Suprapubic skin (tissue), 4 donors: ENCODE data around the gene TSR3. TPM values are rescaled to one million over a fixed set of nuclear protein-coding genes. Genes with fewer than 3 reads are reported as not detected.

Experiments used
- DNase-seq, 2 donors: peaks; one replicate each; pipeline ENCODE4 v3.0.0-alpha.2; 2019; ENCODE audit warnings: low spot score in 2 of 2
- H3K27ac ChIP-seq: fragments of 200-600 bp; sonication (generic); one replicate; pipeline ENCODE4 v1.5.1; 2019
- H3K27me3 ChIP-seq: fragments of 200-600 bp; sonication (generic); one replicate; pipeline ENCODE4 v1.5.1; 2019
- H3K36me3 ChIP-seq: fragments of 200-600 bp; sonication (generic); one replicate; pipeline ENCODE4 v1.5.1; 2019
- H3K4me1 ChIP-seq: fragments of 200-600 bp; sonication (generic); one replicate; pipeline ENCODE4 v1.5.1; 2019
- H3K4me3 ChIP-seq: fragments of 200-600 bp; sonication (generic); one replicate; pipeline ENCODE4 v1.5.1; 2019; ENCODE audit warnings: mild to moderate bottlenecking
- H3K9me3 ChIP-seq: fragments of 200-600 bp; sonication (generic); one replicate; pipeline ENCODE4 v1.5.1; 2019
- CTCF ChIP-seq, 2 donors: fragments of 200-600 bp in 1 of 2; fragments of 450-650 bp in 1 of 2; sonication (generic) in 1 of 2; IDR thresholded peaks; one replicate each; pipeline ENCODE4 v1.5.1; 2016 to 2019; ENCODE audit warnings: antibody characterized with exemption in 2 of 2, mild to moderate bottlenecking in 1 of 2, moderate library complexity in 1 of 2
- EP300 ChIP-seq: sonication (generic); formaldehyde crosslinking; IDR thresholded peaks from one replicate; pipeline ENCODE4 v1.6.1; 2017; ENCODE audit warnings: antibody characterized with exemption
- POLR2A ChIP-seq, 2 donors: fragments of 450-650 bp; IDR thresholded peaks; one replicate each; pipeline ENCODE4 v1.6.1; 2017; ENCODE audit warnings: antibody characterized with exemption in 2 of 2, mild to moderate bottlenecking in 2 of 2, moderate library complexity in 2 of 2
- POLR2AphosphoS5 ChIP-seq, 3 donors: sonication (generic); formaldehyde crosslinking; IDR thresholded peaks; one replicate each; pipeline ENCODE4 v1.6.1; 2017; ENCODE audit warnings: antibody characterized with exemption in 3 of 3
- WGBS: methylation state at CpG from one replicate; pipeline ENCODE4 v1.1.5; 2018; 5-methylcytosine and 5-hydroxymethylcytosine counted together
- total RNA-seq, 4 donors: library from RNA; depleted of rRNA; stranded (reverse); fragments of >200 nt; gene quantifications; one replicate each; pipeline ENCODE4 v1.1.0, GENCODE V29; 2016

Gene TSR3
- total RNA-seq, 4 donors from 2014 or later, result 48.5 to 70.2 (median 62.1) TPM

GRCh38 chr16:1299868-1300203 is 51.8 kb downstream of the TSR3 start:
- 59% methylated on average over 12 of the region's 12 CpGs for WGBS
- Histone ChIP-seq H3K4me3 (no peak overlapping the region), H3K27me3 (peaks cover 51% of the 10 kb centered on the region)

More at GRCh38 chr16:1299868-1300203, 51.8 kb downstream of the TSR3 start:
- Histone ChIP-seq H3K4me1 (peaks cover 25% of the 10 kb centered on the region), H3K27ac (no peak overlapping the region), H3K9me3 (no peaks in the 10 kb centered on the region), H3K36me3 (no peaks in the 10 kb centered on the region)
- DNase-seq, result no peak
- TF ChIP-seq CTCF (IDR thresholded peaks at IDR 0.05) (no peak), POLR2AphosphoS5 (IDR thresholded peaks at IDR 0.05) (no peak), POLR2A (IDR thresholded peaks at IDR 0.05) (no peak), EP300 (no peak)

Other genes with a start within 250 kb of the TSR3 start
- 100 to 1,000 TPM in 1 of 4 donors, 10 to 100 TPM in 3; 19.4 to 167 (median 38.4) TPM for gene CACNA1H, start 198.8 kb downstream of the TSR3 start, total RNA-seq
- 1 to 10 TPM in 1 of 4 donors, not detected in 3; 1.6 TPM for gene TPSG1, start 126.6 kb downstream of the TSR3 start, total RNA-seq
- 10 to 100 TPM; 13.0 to 36.9 (median 22.5) TPM for gene TPSB2, start 121.7 kb downstream of the TSR3 start, total RNA-seq
- 10 to 100 TPM in 3 of 4 donors, 1 to 10 TPM in 1; 6.0 to 36.8 (median 16.5) TPM for gene TPSAB1, start 111.2 kb downstream of the TSR3 start, total RNA-seq
- 10 to 100 TPM in 1 of 4 donors, under 1 TPM in 2, not detected in 1; 0.38 to 11.6 (median 0.83) TPM for gene TPSD1, start 95.8 kb downstream of the TSR3 start, total RNA-seq
- gene UBE2I, start 42.2 kb downstream of the TSR3 start, total RNA-seq, result 100 to 1,000 TPM in 3 of 4 donors, 10 to 100 TPM in 1; 72.0 to 165 (median 107) TPM
- gene BAIAP3, start 18.2 kb downstream of the TSR3 start, total RNA-seq, result 1 to 10 TPM in 3 of 4 donors, under 1 TPM in 1; 0.87 to 6.2 (median 2.5) TPM
- 10 to 100 TPM; 53.7 to 84.0 (median 69.5) TPM for gene GNPTG, start 53 bp upstream of the TSR3 start, total RNA-seq
- 10 to 100 TPM; 13.0 to 81.0 (median 33.4) TPM for gene UNKL, start 62.8 kb upstream of the TSR3 start, total RNA-seq
- 10 to 100 TPM; 13.1 to 41.0 (median 29.3) TPM for gene UQCC4, start 68.9 kb upstream of the TSR3 start, total RNA-seq
- 1 to 10 TPM in 1 of 4 donors, not detected in 3; 1.3 TPM for gene PERCC1, start 79.2 kb upstream of the TSR3 start, total RNA-seq
- 1 to 10 TPM in 1 of 4 donors, under 1 TPM in 2, not detected in 1; 0.34 to 3.5 (median 0.39) TPM for gene CCDC154, start 92.7 kb upstream of the TSR3 start, total RNA-seq
- gene CLCN7, start 123.2 kb upstream of the TSR3 start, total RNA-seq, result 100 to 1,000 TPM in 2 of 4 donors, 10 to 100 TPM in 2; 61.1 to 134 (median 100) TPM
- not detected for gene PTX4, start 137.1 kb upstream of the TSR3 start, total RNA-seq
- 10 to 100 TPM; 28.1 to 86.1 (median 35.2) TPM for gene TELO2, start 141.5 kb upstream of the TSR3 start, total RNA-seq
- gene TMEM204, start 181.8 kb upstream of the TSR3 start, total RNA-seq, result 10 to 100 TPM in 3 of 4 donors, 1 to 10 TPM in 1; 7.6 to 26.6 (median 18.8) TPM